H7 (cell line): ENCODE measurements around the gene TNFRSF21. TPM values are rescaled to one million over a fixed set of nuclear protein-coding genes. Genes with fewer than 3 reads are reported as not detected.

Experiments used
- DNase-seq: peaks from one replicate; pipeline ENCODE4 v3.0.0; 2012
- H3K27me3 ChIP-seq: 2 replicates; pipeline ENCODE4 v1.6.0; 2011; ENCODE audit warnings: mild to moderate bottlenecking, low read length; ENCODE audit not compliant: control insufficient read depth, insufficient read depth
- H3K36me3 ChIP-seq: replicated peaks from 2 replicates; pipeline ENCODE4 v1.5.1; 2011; ENCODE audit warnings: low read length; ENCODE audit not compliant: control insufficient read depth, insufficient read depth
- H3K4me3 ChIP-seq: 2 replicates; pipeline ENCODE4 v1.5.1; 2011; ENCODE audit warnings: low read depth, mild to moderate bottlenecking, control low read depth, low read length, moderate library complexity; ENCODE audit not compliant: insufficient read depth
- total RNA-seq: library from RNA; depleted of rRNA; stranded (reverse); fragments of >200 nt; shearing (Covaris generic); gene quantifications from 2 replicates; pipeline ENCODE4 v1.2.3, GENCODE V29; 2014; rRNA removed

The TNFRSF21 gene
- total RNA-seq: 47.5 and 50.8 TPM in 2 replicates

DNA sequence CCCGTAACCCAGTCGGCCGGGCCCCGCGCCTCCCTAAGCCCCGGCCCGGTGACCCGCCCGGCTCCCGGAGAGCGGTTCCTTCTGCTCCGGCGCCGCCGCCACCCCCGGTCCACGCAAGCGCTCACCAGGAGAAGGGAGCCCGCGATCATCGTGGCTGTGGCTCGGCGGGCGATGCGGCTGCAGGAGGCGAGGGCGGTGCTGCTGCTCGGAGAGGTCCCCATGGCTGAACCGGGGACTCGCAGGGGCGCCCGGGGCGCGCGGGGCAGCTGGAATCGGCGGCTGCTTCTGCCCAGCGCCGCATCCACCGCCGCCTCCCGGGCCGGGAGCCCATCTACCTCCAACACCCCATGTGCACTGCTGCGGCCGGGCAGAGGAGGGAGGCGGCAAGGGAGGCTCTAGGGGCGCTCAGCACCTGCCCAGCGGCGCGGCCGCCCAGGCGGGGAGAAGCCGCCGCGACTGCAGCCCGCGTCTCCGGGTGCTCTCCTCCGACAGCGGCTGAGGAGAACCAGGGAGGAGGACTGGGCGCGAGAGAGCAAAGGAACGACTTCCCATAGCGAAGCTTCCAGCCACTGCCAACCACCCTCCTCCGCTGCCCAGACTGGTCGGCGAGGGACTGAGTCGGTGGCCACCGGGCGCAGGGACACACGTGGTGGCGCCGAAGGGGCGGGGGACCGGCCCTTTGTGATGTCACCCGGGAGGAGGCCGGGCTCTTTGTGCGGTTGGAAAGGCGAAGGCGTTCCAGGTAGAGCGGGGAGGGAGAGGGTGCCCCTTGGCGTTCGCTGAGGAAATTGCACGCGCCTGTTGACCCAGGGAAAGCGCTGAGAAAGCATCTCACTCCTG is at the start of gene TNFRSF21:
Gene TNFRSF21, minus strand, starts transcription at position 615 of the 840 bp plus-strand sequence. Its CDS starts 394 bp downstream, at position 221.
- no peaks in the 10 kb centered on the region for H3K36me3 ChIP-seq
- peak; percentile 94 for DNase-seq
- no peaks in the 10 kb centered on the region for H3K27me3 ChIP-seq
- H3K4me3 ChIP-seq: peak within 1 kb of the TSS; percentile 71

DNA sequence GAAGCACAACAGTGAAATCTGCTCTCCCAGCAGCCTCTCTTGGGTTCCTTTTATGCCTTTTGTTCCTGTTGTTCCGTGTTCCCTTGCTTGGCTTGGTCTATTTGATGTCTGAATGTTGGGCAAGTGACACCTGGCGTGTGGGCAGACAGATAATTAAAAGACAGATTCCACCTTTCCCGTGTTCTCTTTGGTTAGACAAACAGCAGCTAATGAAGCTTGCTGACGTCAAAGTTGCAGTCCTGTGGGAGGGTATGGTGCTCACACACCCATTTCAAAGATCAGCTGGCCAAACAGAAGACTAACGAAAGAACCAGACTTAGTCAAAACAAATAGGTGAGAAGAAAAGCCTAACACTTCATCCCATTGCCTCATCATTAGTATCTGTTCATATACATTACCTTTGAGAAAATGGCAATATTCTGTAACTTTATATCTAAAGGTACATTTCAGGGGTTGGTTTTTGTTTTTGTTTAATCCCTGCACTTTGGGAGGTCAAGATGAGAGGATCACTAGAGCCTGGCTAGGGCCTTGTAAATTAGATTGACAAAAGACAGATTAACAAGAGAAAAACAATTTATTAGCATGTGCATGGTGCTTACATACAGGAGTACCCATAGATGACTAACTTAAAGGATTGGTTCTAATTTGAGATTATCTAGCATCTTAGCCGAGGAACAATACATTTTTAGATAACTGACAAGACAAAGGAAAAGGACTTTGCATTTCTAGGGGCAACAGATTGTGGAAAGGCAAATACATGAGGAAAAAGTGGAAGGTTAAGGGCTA is 48.9 kb upstream of the TNFRSF21 start:
- no peak overlapping the region for H3K4me3 ChIP-seq
- DNase-seq: no peak
- no peaks in the 10 kb centered on the region for H3K36me3 ChIP-seq
- H3K27me3 ChIP-seq: no peaks in the 10 kb centered on the region

- Histone ChIP-seq H3K36me3 (no peaks in the 10 kb centered on the region), H3K4me3 (no peak overlapping the region), H3K27me3 (no peaks in the 10 kb centered on the region)
- DNase-seq: no peak
Observed at GRCh38 chr6:47357827-47358226, 48.1 kb upstream of the TNFRSF21 start.

DNA sequence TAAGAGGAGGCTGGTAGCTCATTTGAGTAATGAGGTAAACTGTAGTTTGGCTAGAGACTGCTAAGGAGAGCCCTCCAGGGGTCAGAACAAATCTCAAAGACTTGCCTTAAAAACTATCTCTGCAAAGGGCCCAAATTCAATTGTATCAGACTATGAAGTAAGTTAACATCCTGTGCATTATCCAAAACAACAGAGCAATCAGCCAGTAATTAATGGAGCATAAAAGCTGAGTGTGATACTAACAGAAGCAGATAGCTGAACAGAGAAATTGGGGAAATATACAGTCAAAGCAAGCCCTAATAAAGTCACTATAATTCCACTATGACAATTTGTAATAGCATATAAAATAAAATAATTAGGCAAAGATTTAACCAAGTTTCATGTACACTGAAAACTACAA is 45.8 kb upstream of the TNFRSF21 start:
- DNase-seq: no peak
- Histone ChIP-seq H3K27me3 (no peaks in the 10 kb centered on the region), H3K4me3 (no peak overlapping the region), H3K36me3 (no peaks in the 10 kb centered on the region)

DNA sequence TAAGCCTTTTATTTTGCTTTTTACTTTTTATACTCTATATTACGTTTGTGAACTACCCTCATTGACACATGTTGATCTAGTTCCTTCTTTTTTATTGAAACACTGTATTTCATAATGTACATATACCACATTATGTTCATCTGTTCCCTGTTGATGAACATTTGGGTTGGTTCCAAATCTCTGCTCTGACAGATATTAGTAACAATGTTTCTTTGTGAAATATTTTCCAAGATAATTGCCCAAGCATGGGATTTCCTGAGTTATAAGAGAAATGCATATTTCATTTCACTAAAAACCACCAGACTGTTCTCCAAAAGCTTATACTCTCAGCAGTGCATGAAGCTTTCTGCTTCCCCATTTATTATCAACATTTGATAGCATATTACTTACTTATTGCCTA is 44.2 kb upstream of the TNFRSF21 start:
- no peaks in the 10 kb centered on the region for H3K36me3 ChIP-seq
- no peaks in the 10 kb centered on the region for H3K27me3 ChIP-seq
- no peak overlapping the region for H3K4me3 ChIP-seq
- DNase-seq: no peak

GRCh38 chr6:47352966-47353365 is 43.3 kb upstream of the TNFRSF21 start:
- no peak for DNase-seq
- Histone ChIP-seq H3K36me3 (no peaks in the 10 kb centered on the region), H3K27me3 (no peaks in the 10 kb centered on the region), H3K4me3 (no peak overlapping the region)

GRCh38 chr6:47352194-47352920 is 42.7 kb upstream of the TNFRSF21 start:
- H3K36me3 ChIP-seq: no peaks in the 10 kb centered on the region
- DNase-seq: no peak
- H3K27me3 ChIP-seq: no peaks in the 10 kb centered on the region
- no peak overlapping the region for H3K4me3 ChIP-seq

DNA sequence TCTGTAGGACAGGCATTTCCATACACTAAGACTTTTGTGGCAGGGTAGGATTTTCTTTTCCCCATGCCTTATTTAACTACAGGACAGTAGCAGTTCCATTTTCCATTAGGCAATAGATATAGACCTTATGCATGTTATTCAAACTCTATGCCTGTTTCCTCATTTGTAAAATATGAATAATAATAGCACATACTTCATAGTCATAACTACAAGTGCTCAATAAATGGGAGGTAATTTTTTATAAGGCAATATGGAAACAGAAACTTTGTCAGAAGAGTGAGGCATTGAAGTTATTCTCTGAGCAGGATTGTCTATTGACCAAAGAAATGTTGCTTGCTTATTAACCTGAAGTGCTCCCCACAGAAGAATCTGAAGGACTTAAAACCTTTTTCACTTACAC is 41.9 kb upstream of the TNFRSF21 start:
- DNase-seq: no peak
- Histone ChIP-seq H3K4me3 (no peak overlapping the region), H3K36me3 (no peaks in the 10 kb centered on the region), H3K27me3 (no peaks in the 10 kb centered on the region)

DNA sequence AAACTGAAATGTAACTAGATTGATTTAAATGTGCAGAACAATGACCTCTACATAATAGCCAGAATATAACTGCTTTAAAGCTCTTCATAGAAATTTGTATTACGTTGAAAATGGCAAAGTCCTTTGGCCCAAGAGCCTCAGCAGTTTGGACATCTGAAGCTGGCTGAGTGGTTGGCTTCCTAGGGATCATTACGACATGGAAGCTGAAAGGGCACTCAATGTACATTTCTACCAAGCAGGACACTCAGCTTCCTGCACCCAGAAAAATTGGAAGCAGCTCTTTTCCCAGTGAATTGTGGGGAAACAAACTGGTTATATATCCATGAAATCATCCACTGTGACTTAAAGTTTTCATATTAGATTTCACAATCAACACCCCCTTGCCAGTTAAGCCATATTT is 40.2 kb upstream of the TNFRSF21 start:
- no peak for DNase-seq
- Histone ChIP-seq H3K4me3 (no peak overlapping the region), H3K27me3 (no peaks in the 10 kb centered on the region), H3K36me3 (no peaks in the 10 kb centered on the region)

- no peaks in the 10 kb centered on the region for H3K36me3 ChIP-seq
- no peak for DNase-seq
- H3K4me3 ChIP-seq: no peak overlapping the region
- no peaks in the 10 kb centered on the region; the same call in 1 of the 2 replicates for H3K27me3 ChIP-seq
Observed at GRCh38 chr6:47348316-47348863, 38.7 kb upstream of the TNFRSF21 start.

GRCh38 chr6:47345761-47346160 is 36.1 kb upstream of the TNFRSF21 start:
- DNase-seq: no peak
- H3K4me3 ChIP-seq: no peak overlapping the region
- no peaks in the 10 kb centered on the region for H3K36me3 ChIP-seq
- H3K27me3 ChIP-seq: no peaks in the 10 kb centered on the region; the same call in 1 of the 2 replicates

DNA sequence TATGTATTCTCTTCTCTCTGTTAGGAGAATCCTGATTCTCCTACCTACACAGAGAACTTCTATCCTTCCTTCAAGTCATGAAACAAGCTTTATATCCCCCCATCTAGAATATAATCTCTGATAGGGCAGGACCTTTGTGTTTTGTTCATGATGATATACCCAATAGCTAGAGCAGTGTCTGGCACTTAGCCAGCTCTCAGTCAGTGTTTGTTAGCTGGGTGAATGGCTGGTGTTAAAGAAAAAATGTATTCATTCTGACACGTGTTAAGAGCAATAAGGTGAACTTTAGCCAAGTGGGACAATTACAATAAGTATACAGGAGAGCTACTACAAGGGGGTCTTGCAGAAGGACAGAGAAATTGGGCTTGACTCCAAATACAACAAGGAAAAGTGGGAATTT is 34.3 kb upstream of the TNFRSF21 start:
- no peaks in the 10 kb centered on the region; the same call in 1 of the 2 replicates for H3K27me3 ChIP-seq
- DNase-seq: no peak
- no peaks in the 10 kb centered on the region for H3K36me3 ChIP-seq
- no peak overlapping the region for H3K4me3 ChIP-seq

DNA sequence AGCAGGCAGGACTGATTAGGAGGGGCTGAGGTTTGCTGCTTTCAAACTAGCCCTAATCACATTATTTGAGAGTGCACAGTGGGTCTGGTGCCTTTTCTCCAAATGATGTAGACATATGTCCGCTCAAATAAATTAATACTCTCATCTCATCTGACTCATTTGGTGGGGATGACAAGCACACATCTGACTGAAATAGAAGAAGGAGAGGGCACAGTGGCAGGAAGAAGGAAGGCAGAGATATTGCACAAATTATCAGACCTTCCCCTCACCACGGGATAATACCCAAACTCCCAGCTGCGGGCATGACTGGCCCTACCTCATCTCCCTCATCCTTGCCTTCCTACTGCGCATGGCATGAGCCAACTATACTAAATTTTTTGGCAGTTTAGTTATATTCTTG is 33.9 kb upstream of the TNFRSF21 start:
- H3K27me3 ChIP-seq: no peaks in the 10 kb centered on the region; the same call in 1 of the 2 replicates
- H3K36me3 ChIP-seq: no peaks in the 10 kb centered on the region
- H3K4me3 ChIP-seq: no peak overlapping the region
- no peak for DNase-seq

DNA sequence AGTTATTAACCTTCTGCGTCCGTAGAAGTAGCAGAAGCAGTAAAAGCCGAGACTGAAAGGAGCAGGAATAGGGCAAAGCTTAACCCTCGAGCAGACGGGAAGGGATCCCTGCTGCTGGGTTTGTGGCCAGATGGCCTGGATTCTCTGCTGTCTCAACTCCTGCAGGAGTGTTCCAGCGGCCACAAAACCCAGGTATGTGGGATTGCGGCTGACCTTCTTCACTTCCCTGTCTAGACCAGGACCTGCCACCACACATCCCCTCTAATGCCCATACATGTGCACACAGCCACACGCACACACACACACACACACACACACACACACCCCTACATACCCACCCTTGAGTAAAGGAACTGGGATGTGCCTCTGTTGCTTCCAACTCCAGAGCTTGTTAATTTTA is 33.1 kb upstream of the TNFRSF21 start:
- Histone ChIP-seq H3K36me3 (no peaks in the 10 kb centered on the region), H3K27me3 (no peaks in the 10 kb centered on the region; the same call in 1 of the 2 replicates), H3K4me3 (no peak overlapping the region)
- no peak for DNase-seq
